H9 (cell line): ENCODE measurements around the gene OR8G5. TPM values are rescaled to one million over a fixed set of nuclear protein-coding genes. Genes with fewer than 3 reads are reported as not detected.

Experiments used
- DNase-seq: peaks from one replicate; pipeline ENCODE4 v3.0.0-alpha.2; 2017
- H2AFZ ChIP-seq: one replicate; pipeline ENCODE4 v1.6.1; 2013; ENCODE audit warnings: mild to moderate bottlenecking, low read length, control low read depth, moderate library complexity
- H2AK5ac ChIP-seq: 2 replicates; pipeline ENCODE4 v1.6.1; 2013; ENCODE audit warnings: low read length, control low read depth, mixed read lengths; ENCODE audit not compliant: insufficient read length
- H2BK120ac ChIP-seq: one replicate; pipeline ENCODE4 v1.6.1; 2013; ENCODE audit warnings: low read depth, mild to moderate bottlenecking, low read length, control low read depth, inconsistent platforms; ENCODE audit not compliant: poor library complexity, severe bottlenecking
- H2BK12ac ChIP-seq: 2 replicates; pipeline ENCODE4 v1.6.1; 2013; ENCODE audit warnings: low read length, control low read depth, mixed read lengths, low read depth; ENCODE audit not compliant: insufficient read length
- H2BK15ac ChIP-seq: 2 replicates; pipeline ENCODE4 v1.6.1; 2013; ENCODE audit warnings: low read depth, low read length, control low read depth
- H2BK20ac ChIP-seq: one replicate; pipeline ENCODE4 v1.6.1; 2013; ENCODE audit warnings: low read depth, mild to moderate bottlenecking, low read length, control low read depth, inconsistent platforms; ENCODE audit not compliant: poor library complexity, severe bottlenecking
- H2BK5ac ChIP-seq: 2 replicates; pipeline ENCODE4 v1.6.1; 2013; ENCODE audit warnings: low read length, control low read depth, mixed read lengths; ENCODE audit not compliant: insufficient read length
- H3K14ac ChIP-seq: 2 replicates; pipeline ENCODE4 v1.6.1; 2013; ENCODE audit warnings: low read length, control low read depth; ENCODE audit not compliant: insufficient read depth
- H3K18ac ChIP-seq: 2 replicates; pipeline ENCODE4 v1.6.1; 2013; ENCODE audit warnings: low read depth, mild to moderate bottlenecking, mixed read lengths, low read length, control low read depth; ENCODE audit not compliant: insufficient read length
- H3K23ac ChIP-seq: 2 replicates; pipeline ENCODE4 v1.6.1; 2013; ENCODE audit warnings: low read length, control low read depth, mixed read lengths, low read depth; ENCODE audit not compliant: insufficient read length
- H3K23me2 ChIP-seq: 2 replicates; pipeline ENCODE4 v1.6.1; 2013; ENCODE audit warnings: low read depth, mild to moderate bottlenecking, mixed read lengths, low read length, control low read depth; ENCODE audit not compliant: insufficient read length, poor library complexity, severe bottlenecking
- H3K27ac ChIP-seq: 2 replicates; pipeline ENCODE4 v1.5.1; 2013; ENCODE audit warnings: low read length, control low read depth, mixed read lengths, low read depth; ENCODE audit not compliant: insufficient read length
- H3K27me3 ChIP-seq: 2 replicates; pipeline ENCODE4 v1.6.1; 2013; ENCODE audit warnings: low read length, control low read depth, inconsistent platforms; ENCODE audit not compliant: insufficient read depth
- H3K4ac ChIP-seq: 2 replicates; pipeline ENCODE4 v1.6.1; 2013; ENCODE audit warnings: low read depth, mild to moderate bottlenecking, control low read depth, inconsistent platforms, low read length, moderate library complexity
- H3K4me1 ChIP-seq: 2 replicates; pipeline ENCODE4 v1.6.1; 2013; ENCODE audit warnings: low read length, control low read depth, inconsistent platforms; ENCODE audit not compliant: insufficient read depth
- H3K4me2 ChIP-seq: 2 replicates; pipeline ENCODE4 v1.6.1; 2013; ENCODE audit warnings: low read length, control low read depth, mixed read lengths; ENCODE audit not compliant: insufficient read length, insufficient read depth
- H3K56ac ChIP-seq: 2 replicates; pipeline ENCODE4 v1.6.1; 2013; ENCODE audit warnings: low read depth, mild to moderate bottlenecking, mixed read lengths, low read length, control low read depth; ENCODE audit not compliant: insufficient read length
- H3K79me1 ChIP-seq: 2 replicates; pipeline ENCODE4 v1.6.1; 2013; ENCODE audit warnings: low read depth, mild to moderate bottlenecking, moderate library complexity, low read length, control low read depth, inconsistent platforms; ENCODE audit not compliant: insufficient read depth, poor library complexity, severe bottlenecking
- H3K79me2 ChIP-seq: 2 replicates; pipeline ENCODE4 v1.6.1; 2013; ENCODE audit warnings: low read length, control low read depth, inconsistent platforms; ENCODE audit not compliant: insufficient read depth
- H3K9ac ChIP-seq: 2 replicates; pipeline ENCODE4 v1.6.1; 2013; ENCODE audit warnings: low read length, control low read depth, mixed read lengths; ENCODE audit not compliant: insufficient read length; ENCODE audit errors: extremely low read depth
- H3K9me3 ChIP-seq: one replicate; pipeline ENCODE4 v1.6.1; 2013; ENCODE audit warnings: low read depth, low read length, inconsistent platforms; ENCODE audit not compliant: control insufficient read depth
- H3T11ph ChIP-seq: one replicate; pipeline ENCODE4 v1.6.1; 2013; ENCODE audit warnings: mild to moderate bottlenecking, low read length, control low read depth, inconsistent platforms
- H4K20me1 ChIP-seq: one replicate; pipeline ENCODE4 v1.6.1; 2013; ENCODE audit not compliant: control insufficient read depth, insufficient read length, insufficient read depth
- H4K5ac ChIP-seq: 2 replicates; pipeline ENCODE4 v1.6.1; 2013; ENCODE audit warnings: low read depth, mild to moderate bottlenecking, mixed read lengths, low read length, control low read depth; ENCODE audit not compliant: insufficient read length
- H4K8ac ChIP-seq: replicated peaks from 2 replicates; pipeline ENCODE4 v1.6.1; 2013; ENCODE audit warnings: low read length, control low read depth, mixed read lengths, low read depth; ENCODE audit not compliant: insufficient read length
- H4K91ac ChIP-seq: 2 replicates; pipeline ENCODE4 v1.6.1; 2013; ENCODE audit warnings: low read depth, mild to moderate bottlenecking, moderate library complexity, mixed read lengths, low read length, control low read depth; ENCODE audit not compliant: insufficient read length
- H3K27ac Mint-ChIP-seq, 3 experiments: 2 replicates in 2 of 3; 3 replicates in 1 of 3; pipeline ENCODE4 v1.8.0; 2020 to 2021; ENCODE audit warnings: mixed read lengths in 3 of 3, mild to moderate bottlenecking in 1 of 3, moderate library complexity in 1 of 3
- H3K27me3 Mint-ChIP-seq: 2 replicates; pipeline ENCODE4 v1.8.0; 2021; ENCODE audit warnings: low read depth, mild to moderate bottlenecking, moderate library complexity, mixed read lengths
- H3K36me3 Mint-ChIP-seq, 3 experiments: 2 replicates in 2 of 3; 3 replicates in 1 of 3; pipeline ENCODE4 v1.8.0; 2020 to 2021; ENCODE audit warnings: low read depth in 3 of 3, mixed read lengths in 3 of 3; ENCODE audit not compliant: insufficient read depth in 1 of 3
- H3K4me1 Mint-ChIP-seq, 2 experiments: 2 replicates each; pipeline ENCODE4 v1.8.0; 2020; ENCODE audit warnings: mixed read lengths in 2 of 2
- H3K4me3 Mint-ChIP-seq, 2 experiments: 2 replicates in 1 of 2; 3 replicates in 1 of 2; pipeline ENCODE4 v1.8.0; 2020 to 2021; ENCODE audit warnings: mild to moderate bottlenecking in 2 of 2, mixed read lengths in 2 of 2, moderate library complexity in 1 of 2
- H3K9me3 Mint-ChIP-seq, 2 experiments: 2 replicates in 1 of 2; 3 replicates in 1 of 2; pipeline ENCODE4 v1.8.0; 2020; ENCODE audit warnings: mild to moderate bottlenecking in 2 of 2, mixed read lengths in 2 of 2, moderate library complexity in 1 of 2
- CTCF ChIP-seq: fragments of 200-600 bp; sonication (generic); conservative IDR thresholded peaks from 3 replicates; pipeline ENCODE4 v1.8.0; 2021; ENCODE audit warnings: antibody characterized with exemption, mild to moderate bottlenecking
- total RNA-seq: library from RNA; stranded (reverse); gene quantifications from 2 replicates; pipeline ENCODE4 v1.2.1, GENCODE V29; 2021

OR8G5 gene
- total RNA-seq, 1 experiment from 2014 or later: not detected

DNA sequence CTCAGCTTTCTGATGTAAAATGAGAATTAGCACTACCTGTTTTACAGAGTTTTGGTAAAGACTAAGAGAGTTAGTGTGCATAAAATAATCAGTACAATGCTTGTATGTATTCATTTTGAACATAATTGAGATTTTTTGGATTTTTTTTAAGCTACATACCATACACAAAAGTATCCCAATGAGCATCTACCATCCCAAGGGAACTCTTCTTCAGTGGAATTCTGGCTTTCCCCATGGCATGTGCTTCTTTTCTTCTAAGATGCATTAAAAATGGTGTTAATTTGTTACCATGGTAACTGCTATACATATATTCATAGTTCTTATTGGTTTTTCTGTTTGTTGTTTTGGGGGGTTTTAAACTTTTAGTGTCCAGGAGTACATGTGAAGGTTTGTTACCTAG is 39.8 kb downstream of the OR8G5 start:
- Histone ChIP-seq H2AK5ac (no peak overlapping the region), H3K9me3 (no peaks in the 10 kb centered on the region), H3K79me2 (no peaks in the 10 kb centered on the region), H3K27me3 (no peaks in the 10 kb centered on the region; the same call in 1 of the 2 replicates), H4K5ac (no peak overlapping the region), H3K18ac (no peak overlapping the region), H3K14ac (no peak overlapping the region), H2BK120ac (no peak overlapping the region), H3K4ac (no peak overlapping the region), H3T11ph (no peak overlapping the region), H4K91ac (no peak overlapping the region), H2BK5ac (no peak overlapping the region), H3K4me1 (no peaks in the 10 kb centered on the region), H3K23me2 (no peaks in the 10 kb centered on the region), H2BK15ac (no peak overlapping the region), H4K20me1 (no peaks in the 10 kb centered on the region), H3K56ac (no peak overlapping the region), H3K27ac (no peak overlapping the region), H2BK20ac (no peak overlapping the region), H2AFZ (no peak overlapping the region), H3K9ac (no peak overlapping the region), H3K23ac (no peak overlapping the region), H3K4me2 (no peak overlapping the region), H2BK12ac (no peak overlapping the region), H3K79me1 (no peaks in the 10 kb centered on the region), H4K8ac (no peak overlapping the region)
- Mint-ChIP-seq H3K36me3 (no peaks in the 10 kb centered on the region), H3K4me3 (no peak overlapping the region), H3K27ac (no peak overlapping the region), H3K4me1 (peaks cover 0 to 4% of the 10 kb centered on the region in 2 experiments; a peak in 1 of 4 replicates), H3K27me3 (no peaks in the 10 kb centered on the region; the same call in 1 of the 2 replicates), H3K9me3 (no peaks in the 10 kb centered on the region; a peak in 1 of 5 replicates)
- no peak for DNase-seq
- TF ChIP-seq CTCF: no peak
